ENCODE data around the gene UBE2F. TPM values are rescaled to one million over a fixed set of nuclear protein-coding genes. Genes with fewer than 3 reads are reported as not detected.
A peak's percentile ranks its signal among the peaks of the same experiment; 100 is the strongest.

The UBE2F gene
- total RNA-seq, 1 donor, result 49.8 TPM

- no peak overlapping the region for H3K4me3 ChIP-seq (ENCODE audit: low read depth, low read length)
- TF ChIP-seq, protein P1, sequence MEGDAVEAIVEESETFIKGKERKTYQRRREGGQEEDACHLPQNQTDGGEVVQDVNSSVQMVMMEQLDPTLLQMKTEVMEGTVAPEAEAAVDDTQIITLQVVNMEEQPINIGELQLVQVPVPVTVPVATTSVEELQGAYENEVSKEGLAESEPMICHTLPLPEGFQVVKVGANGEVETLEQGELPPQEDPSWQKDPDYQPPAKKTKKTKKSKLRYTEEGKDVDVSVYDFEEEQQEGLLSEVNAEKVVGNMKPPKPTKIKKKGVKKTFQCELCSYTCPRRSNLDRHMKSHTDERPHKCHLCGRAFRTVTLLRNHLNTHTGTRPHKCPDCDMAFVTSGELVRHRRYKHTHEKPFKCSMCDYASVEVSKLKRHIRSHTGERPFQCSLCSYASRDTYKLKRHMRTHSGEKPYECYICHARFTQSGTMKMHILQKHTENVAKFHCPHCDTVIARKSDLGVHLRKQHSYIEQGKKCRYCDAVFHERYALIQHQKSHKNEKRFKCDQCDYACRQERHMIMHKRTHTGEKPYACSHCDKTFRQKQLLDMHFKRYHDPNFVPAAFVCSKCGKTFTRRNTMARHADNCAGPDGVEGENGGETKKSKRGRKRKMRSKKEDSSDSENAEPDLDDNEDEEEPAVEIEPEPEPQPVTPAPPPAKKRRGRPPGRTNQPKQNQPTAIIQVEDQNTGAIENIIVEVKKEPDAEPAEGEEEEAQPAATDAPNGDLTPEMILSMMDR (IDR thresholded peaks at IDR 0.05; ENCODE audit: insufficient read depth, low read length), result no peak
- no peak for DNase-seq (ENCODE audit: low read depth)
These were observed 32.6 kb upstream of the UBE2F start for GRCh38 chr2:237934186-237934585.

GRCh38 chr2:237935740-237936452 lies 30.9 kb upstream of the UBE2F start:
- DNase-seq (ENCODE audit: low read depth), result peak; percentile 47
- TF ChIP-seq, protein P1 (IDR thresholded peaks at IDR 0.05; ENCODE audit: insufficient read depth, low read length), result no peak
- no peak overlapping the region for H3K4me3 ChIP-seq (ENCODE audit: low read depth, low read length)

DNA sequence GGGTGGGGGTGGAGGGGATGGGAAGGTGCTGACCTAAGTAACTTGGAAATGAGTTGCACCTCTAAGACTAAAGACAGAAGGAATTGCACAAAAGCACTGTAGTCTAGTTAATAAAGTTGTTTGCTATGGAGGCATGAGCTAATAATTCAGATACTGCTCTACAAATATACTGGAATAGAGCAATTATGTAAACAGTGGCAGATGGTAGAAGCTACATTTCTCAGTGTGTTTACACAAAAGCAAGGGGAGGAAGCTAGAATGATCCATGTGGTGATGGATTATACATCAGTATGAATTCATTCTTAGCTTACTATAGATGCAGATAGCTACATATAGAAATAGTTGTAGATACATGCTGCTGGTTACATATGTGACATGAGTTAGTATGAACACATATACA lies 27.6 kb upstream of the UBE2F start:
- TF ChIP-seq, protein P1 (IDR thresholded peaks at IDR 0.05; ENCODE audit: insufficient read depth, low read length), result no peak
- no peak for DNase-seq (ENCODE audit: low read depth)
- H3K4me3 ChIP-seq (ENCODE audit: low read depth, low read length), result no peak overlapping the region

DNA sequence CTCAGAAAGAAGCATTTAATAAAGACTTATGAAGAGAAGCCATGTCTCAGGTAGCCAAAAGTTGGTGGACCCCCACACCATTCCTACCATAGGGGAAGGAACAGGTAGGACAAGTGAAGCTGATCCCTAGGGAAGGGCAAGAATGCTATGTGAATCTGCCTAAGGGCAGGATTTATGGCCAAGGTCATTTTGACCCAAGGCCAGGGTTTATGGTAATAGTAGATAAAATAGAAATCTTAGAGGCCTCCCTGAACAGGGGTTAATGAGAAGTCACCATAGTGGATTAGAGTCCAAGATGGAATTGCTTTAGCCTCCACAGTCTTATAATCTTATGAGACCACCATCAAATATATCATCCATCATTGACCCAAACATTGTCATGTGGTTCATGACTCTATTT lies 26.0 kb upstream of the UBE2F start:
- no peak overlapping the region for H3K4me3 ChIP-seq (ENCODE audit: low read depth, low read length)
- DNase-seq (ENCODE audit: low read depth), result no peak
- TF ChIP-seq, protein P1 (IDR thresholded peaks at IDR 0.05; ENCODE audit: insufficient read depth, low read length), result no peak

DNA sequence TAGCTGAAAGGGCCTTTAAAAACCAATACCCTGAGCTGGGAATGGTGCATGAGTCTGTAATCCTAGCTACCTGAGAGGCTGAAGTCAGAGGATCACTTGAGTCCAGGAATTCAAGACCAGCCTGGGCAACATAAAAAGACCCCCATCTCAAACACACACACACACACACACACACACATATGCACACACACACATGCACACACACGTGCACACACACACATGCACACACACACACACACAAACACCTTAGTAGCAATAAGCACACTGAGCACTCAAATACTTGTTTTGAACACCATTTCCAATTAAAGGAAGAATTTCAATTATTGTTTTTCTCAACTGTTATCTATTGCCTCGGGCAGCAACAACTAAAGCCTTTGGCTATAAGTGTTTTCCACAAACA lies 25.6 kb upstream of the UBE2F start:
- no peak for DNase-seq (ENCODE audit: low read depth)
- H3K4me3 ChIP-seq (ENCODE audit: low read depth, low read length), result no peak overlapping the region
- TF ChIP-seq, protein P1 (IDR thresholded peaks at IDR 0.05; ENCODE audit: insufficient read depth, low read length), result no peak

DNA sequence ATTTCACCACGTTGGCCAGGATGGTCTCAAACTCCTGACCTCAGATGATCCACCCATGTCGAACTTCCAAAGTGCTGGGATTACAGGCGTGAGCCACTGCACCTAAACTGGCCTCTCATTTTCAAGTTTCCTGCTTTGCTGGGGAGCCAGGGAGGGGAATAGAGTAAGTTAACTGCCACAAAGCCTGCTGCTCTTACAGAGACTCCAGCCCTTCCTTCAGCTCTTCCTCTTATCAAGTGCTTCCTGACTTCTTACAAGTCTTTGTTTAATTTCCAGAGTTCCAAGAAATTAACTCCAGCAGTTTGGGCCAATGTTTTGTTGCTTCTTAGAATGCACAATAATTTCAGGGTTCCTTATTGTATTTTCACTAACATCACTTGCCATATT lies 24.3 kb upstream of the UBE2F start:
- no peak for DNase-seq (ENCODE audit: low read depth)
- TF ChIP-seq, protein P1 (IDR thresholded peaks at IDR 0.05; ENCODE audit: insufficient read depth, low read length), result no peak
- no peak overlapping the region for H3K4me3 ChIP-seq (ENCODE audit: low read depth, low read length)
